K562 (cell line): Measurements from ENCODE around the gene ACTG2. TPM values are rescaled to one million over a fixed set of nuclear protein-coding genes. Genes with fewer than 3 reads are reported as not detected.
A peak's percentile ranks its signal among the peaks of the same experiment; 100 is the strongest.

ENCODE experiments used
- ATAC-seq: fragments of 200-7000 bp; cut with Tn5 transposase; 3 replicates; pipeline ENCODE4 v1.9.1; 2020; ENCODE audit warnings: moderate library complexity
- BruUV-seq: library from RNA; stranded (reverse); fragments of 400-500 nt; replicated peaks from 2 replicates; lab custom pipeline; 2021; lab: Mats Ljungman, UMichigan
- CTCF ChIA-PET: fragments of 300-600 bp; formaldehyde crosslinking; extraction: SDS; loops from one replicate; lab custom pipeline; 2021; ENCODE audit warnings: low intra/inter-chr PET ratio; lab: Yijun Ruan, JAX
- POLR2A ChIA-PET: fragments of 300-600, 350-650 bp; sonication (Branson Sonifier 250); formaldehyde crosslinking; extraction: SDS; loops from one replicate; lab custom pipeline; 2021; ENCODE audit warnings: antibody characterized with exemption, inconsistent platforms; lab: Yijun Ruan, JAX
- DNase-seq, 4 experiments: peaks; one replicate each; pipeline versions ENCODE4 v3.0.0 to v3.0.0-alpha.2; 2011 to 2018; ENCODE audit warnings: low spot score in 3 of 4, mixed read lengths in 3 of 4; ENCODE audit errors: extremely low read depth in 1 of 4
- FAIRE-seq: peaks from 2 replicates; lab custom pipeline; 2011; peaks lifted over from hg19 to GRCh38; lab: Jason Lieb, UNC
- H2AFZ ChIP-seq: 2 replicates; pipeline ENCODE4 v1.6.0; 2011; ENCODE audit warnings: low read depth, low read length, control low read depth, inconsistent platforms
- H3K27ac ChIP-seq: fragments of 200-600 bp; 3 replicates; pipeline ENCODE4 v1.8.0; 2011; ENCODE audit warnings: low read depth, mild to moderate bottlenecking, control low read depth, inconsistent platforms, low read length, moderate library complexity, mixed read lengths; ENCODE audit errors: extremely low read depth
- H3K27me3 ChIP-seq, 2 experiments: fragments of 300-600 bp in 1 of 2; 2 replicates in 1 of 2; 3 replicates in 1 of 2; pipeline versions ENCODE4 v1.6.0 to v1.8.0; 2011; ENCODE audit warnings: inconsistent platforms in 2 of 2, low read length in 2 of 2, mild to moderate bottlenecking in 1 of 2, mixed read lengths in 1 of 2, moderate library complexity in 1 of 2; ENCODE audit not compliant: control insufficient read depth in 2 of 2, insufficient read depth in 2 of 2
- H3K36me3 ChIP-seq: fragments of 300-600 bp; 3 replicates; pipeline ENCODE4 v1.8.0; 2011; ENCODE audit warnings: mild to moderate bottlenecking, low read length, inconsistent platforms; ENCODE audit not compliant: control insufficient read depth, insufficient read depth
- H3K4me1 ChIP-seq, 2 experiments: fragments of 200-600 bp in 1 of 2; replicated peaks in 1 of 2; 2 replicates in 1 of 2; 3 replicates in 1 of 2; pipeline versions ENCODE4 v1.5.1 to v1.8.0; 2011; ENCODE audit warnings: inconsistent platforms in 2 of 2, low read length in 2 of 2, mild to moderate bottlenecking in 1 of 2, mixed read lengths in 1 of 2, moderate library complexity in 1 of 2; ENCODE audit not compliant: control insufficient read depth in 2 of 2, insufficient read depth in 2 of 2
- H3K4me2 ChIP-seq: 2 replicates; pipeline ENCODE4 v1.6.1; 2011; ENCODE audit warnings: low read length, control low read depth, inconsistent platforms, mixed read lengths; ENCODE audit not compliant: insufficient read depth
- H3K4me3 ChIP-seq: fragments of 200-600 bp; sonication (generic), shearing (Covaris generic); 2 replicates; pipeline ENCODE4 v1.5.1; 2016; ENCODE audit warnings: control low read depth, inconsistent platforms
- H3K79me2 ChIP-seq: fragments of 200-600 bp; 3 replicates; pipeline ENCODE4 v1.8.0; 2011; ENCODE audit warnings: low read length, inconsistent platforms; ENCODE audit not compliant: control insufficient read depth, insufficient read depth
- H3K9ac ChIP-seq, 2 experiments: 2 replicates each; pipeline versions ENCODE4 v1.6.0 to v1.6.1; 2011; ENCODE audit warnings: low read depth in 2 of 2, low read length in 2 of 2, control low read depth in 1 of 2, inconsistent platforms in 1 of 2, mild to moderate bottlenecking in 1 of 2, mixed read lengths in 1 of 2; ENCODE audit not compliant: insufficient read depth in 1 of 2
- H3K9me1 ChIP-seq: one replicate; pipeline ENCODE4 v1.6.0; 2011; ENCODE audit warnings: inconsistent platforms, mild to moderate bottlenecking, low read length, moderate library complexity; ENCODE audit not compliant: control insufficient read depth, insufficient read depth
- H3K9me3 ChIP-seq: replicated peaks from 2 replicates; pipeline ENCODE4 v1.5.1; 2011; ENCODE audit warnings: low read depth, low read length, inconsistent platforms; ENCODE audit not compliant: control insufficient read depth, insufficient read depth
- H4K20me1 ChIP-seq: replicated peaks from 2 replicates; pipeline ENCODE4 v1.6.1; 2011; ENCODE audit warnings: low read length, inconsistent platforms, mixed read lengths; ENCODE audit not compliant: control insufficient read depth, insufficient read depth
- CTCF ChIP-seq, 3 experiments: IDR thresholded peaks in 2 of 3; conservative IDR thresholded peaks in 1 of 3; 2 replicates each; pipeline ENCODE4 v1.5.1; 2011 to 2012; ENCODE audit warnings: low read length in 3 of 3, mild to moderate bottlenecking in 3 of 3, control low read depth in 2 of 3, improper control_type of control experiment in 1 of 3, inconsistent platforms in 1 of 3, low read depth in 1 of 3, mixed read lengths in 1 of 3, moderate library complexity in 1 of 3; ENCODE audit not compliant: insufficient read depth in 2 of 3
- SRSF7 ChIP-seq: fragments of 200-400 bp; formaldehyde crosslinking; optimal IDR thresholded peaks from 2 replicates; pipeline ENCODE3; 2017; ENCODE audit warnings: mild to moderate bottlenecking, low read depth, low read length
- TAF1 ChIP-seq: IDR thresholded peaks from 2 replicates; pipeline ENCODE4 v1.6.1; 2011; ENCODE audit warnings: mild to moderate bottlenecking, low read length, moderate library complexity; ENCODE audit not compliant: insufficient read depth, control insufficient read depth, severe bottlenecking; ENCODE audit errors: extremely low read depth
- ZNF384 ChIP-seq: IDR thresholded peaks from 2 replicates; pipeline ENCODE4 v1.6.1; 2012; ENCODE audit warnings: low read depth, low read length, improper control_type of control experiment
- WGBS: fragments of 100-300 bp; shearing (Covaris generic); methylation state at CpG from one replicate; pipeline ENCODE4 v1.1.6; 2016; ENCODE audit warnings: low coverage, mixed read lengths; ENCODE audit not compliant: insufficient coverage; ENCODE audit errors: missing lambda C conversion rate; 5-methylcytosine and 5-hydroxymethylcytosine counted together
- in situ Hi-C: fragments of 300-500 bp; cut with MboI; formaldehyde crosslinking; loops from 4 replicates; pipeline ENCODE4 v1.15.0; 2018; ENCODE audit warnings: inconsistent platforms, mixed read lengths
- intact Hi-C: fragments of 100-400 bp; cut with micrococcal nuclease; formaldehyde crosslinking; loops from 2 replicates; pipeline ENCODE4 v1.14.2; 2022
- polyA plus RNA-seq, 8 experiments: library from polyadenylated mRNA; depleted of rRNA in 4 of 8; stranded (reverse) in 5 of 8; unstranded in 3 of 8; fragments of >200 nt; fragmentation: Nextera tagmentation in 2 of 8; fragmentation: Illumina TruSeq in 1 of 8; extraction: Ambion mirVana in 2 of 8; extraction: Trizol in 1 of 8; gene quantifications; 2 replicates each; pipeline versions ENCODE4 v1.2.1 to v1.2.3, GENCODE V29; 2011 to 2014; ENCODE audit warnings: inconsistent platforms in 1 of 8, missing spikeins in 1 of 8
- total RNA-seq, 7 experiments: library from RNA; depleted of rRNA in 6 of 7; stranded (reverse); fragments of >200 nt in 6 of 7; fragmentation: Illumina TruSeq in 2 of 7; extraction: Trizol in 2 of 7; gene quantifications; 2 replicates each; pipeline versions ENCODE4 v1.2.1 to v1.2.3, GENCODE V29; 2011 to 2021; ENCODE audit warnings: low replicate concordance in 1 of 7
- TF ChIP-seq, protein P1 (sequence below): fragments of 200-600 bp; sonication (generic); IDR thresholded peaks from one replicate; pipeline ENCODE4 v1.6.1; 2012; ENCODE audit warnings: mild to moderate bottlenecking, low read depth, low read length, inconsistent platforms

The ACTG2 gene
- total and polyA plus RNA-seq, 9 of the 15 experiments (the other 6 are each of a cell fraction or from before 2014, with no cell fraction given) = 0.06 to 0.60 TPM; not detected in 7

DNA sequence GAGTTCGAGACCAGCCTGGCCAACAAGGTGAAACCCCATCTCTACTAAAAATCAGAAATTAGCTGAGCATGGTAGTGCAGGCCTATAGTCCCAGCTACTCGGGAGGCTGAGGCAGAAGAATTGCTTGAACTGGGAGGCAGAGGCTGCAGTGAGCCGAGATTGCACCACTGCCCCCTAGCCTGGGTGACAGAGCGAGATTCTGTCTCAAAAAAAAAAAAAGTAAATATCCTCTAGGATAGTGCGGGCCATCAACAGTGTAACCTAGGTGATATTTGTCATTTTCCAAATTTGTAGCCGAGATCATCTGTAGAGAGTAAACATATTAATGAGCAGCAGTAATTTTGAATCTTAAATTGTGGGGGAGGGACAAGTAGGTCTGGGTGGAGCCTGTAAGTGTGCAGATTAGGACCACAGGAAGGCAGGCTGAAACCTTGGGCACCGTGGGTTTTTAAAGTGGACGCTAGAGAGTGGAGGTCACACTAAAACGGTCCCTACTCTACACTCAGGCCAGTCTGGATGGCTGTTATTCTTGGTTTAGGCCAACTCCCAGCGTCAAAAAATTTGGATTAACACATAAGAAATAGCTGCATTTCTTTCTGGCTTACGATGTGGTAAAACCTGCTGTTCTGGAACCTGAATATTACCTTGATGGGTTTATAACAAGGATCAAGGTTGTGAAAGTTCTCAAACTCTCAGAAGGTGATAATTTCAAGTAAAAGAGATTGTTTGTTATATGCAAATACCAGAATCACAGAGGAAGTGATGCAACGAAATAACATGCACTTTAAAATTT, 69.2 kb downstream of the ACTG2 start:
- Histone ChIP-seq H3K9ac (no peak overlapping the region), H2AFZ (no peak overlapping the region), H3K27me3 (no peaks in the 10 kb centered on the region), H3K4me3 (no peak overlapping the region), H4K20me1 (no peaks in the 10 kb centered on the region), H3K4me1 (peaks cover 5 to 13% of the 10 kb centered on the region in 2 experiments; a peak in 3 of 5 replicates), H3K4me2 (no peak overlapping the region), H3K9me1 (no peaks in the 10 kb centered on the region), H3K9me3 (no peaks in the 10 kb centered on the region), H3K36me3 (peaks cover 26% of the 10 kb centered on the region; the same call in 2 of the 3 replicates), H3K79me2 (no peaks in the 10 kb centered on the region), H3K27ac (no peak overlapping the region)
- intact Hi-C loops = no loop called here
- 42% methylated on average over 12 of the region's 12 CpGs for whole genome bisulfite sequencing
- FAIRE-seq = no peak
- CTCF ChIA-PET = no interaction called here
- in situ Hi-C loops = no loop called here
- DNase-seq = no peak
- POLR2A ChIA-PET = no interaction called here
- no TSS peak for BruUV-seq
- peak; percentile 73 for ATAC-seq
- TF ChIP-seq, protein P1, sequence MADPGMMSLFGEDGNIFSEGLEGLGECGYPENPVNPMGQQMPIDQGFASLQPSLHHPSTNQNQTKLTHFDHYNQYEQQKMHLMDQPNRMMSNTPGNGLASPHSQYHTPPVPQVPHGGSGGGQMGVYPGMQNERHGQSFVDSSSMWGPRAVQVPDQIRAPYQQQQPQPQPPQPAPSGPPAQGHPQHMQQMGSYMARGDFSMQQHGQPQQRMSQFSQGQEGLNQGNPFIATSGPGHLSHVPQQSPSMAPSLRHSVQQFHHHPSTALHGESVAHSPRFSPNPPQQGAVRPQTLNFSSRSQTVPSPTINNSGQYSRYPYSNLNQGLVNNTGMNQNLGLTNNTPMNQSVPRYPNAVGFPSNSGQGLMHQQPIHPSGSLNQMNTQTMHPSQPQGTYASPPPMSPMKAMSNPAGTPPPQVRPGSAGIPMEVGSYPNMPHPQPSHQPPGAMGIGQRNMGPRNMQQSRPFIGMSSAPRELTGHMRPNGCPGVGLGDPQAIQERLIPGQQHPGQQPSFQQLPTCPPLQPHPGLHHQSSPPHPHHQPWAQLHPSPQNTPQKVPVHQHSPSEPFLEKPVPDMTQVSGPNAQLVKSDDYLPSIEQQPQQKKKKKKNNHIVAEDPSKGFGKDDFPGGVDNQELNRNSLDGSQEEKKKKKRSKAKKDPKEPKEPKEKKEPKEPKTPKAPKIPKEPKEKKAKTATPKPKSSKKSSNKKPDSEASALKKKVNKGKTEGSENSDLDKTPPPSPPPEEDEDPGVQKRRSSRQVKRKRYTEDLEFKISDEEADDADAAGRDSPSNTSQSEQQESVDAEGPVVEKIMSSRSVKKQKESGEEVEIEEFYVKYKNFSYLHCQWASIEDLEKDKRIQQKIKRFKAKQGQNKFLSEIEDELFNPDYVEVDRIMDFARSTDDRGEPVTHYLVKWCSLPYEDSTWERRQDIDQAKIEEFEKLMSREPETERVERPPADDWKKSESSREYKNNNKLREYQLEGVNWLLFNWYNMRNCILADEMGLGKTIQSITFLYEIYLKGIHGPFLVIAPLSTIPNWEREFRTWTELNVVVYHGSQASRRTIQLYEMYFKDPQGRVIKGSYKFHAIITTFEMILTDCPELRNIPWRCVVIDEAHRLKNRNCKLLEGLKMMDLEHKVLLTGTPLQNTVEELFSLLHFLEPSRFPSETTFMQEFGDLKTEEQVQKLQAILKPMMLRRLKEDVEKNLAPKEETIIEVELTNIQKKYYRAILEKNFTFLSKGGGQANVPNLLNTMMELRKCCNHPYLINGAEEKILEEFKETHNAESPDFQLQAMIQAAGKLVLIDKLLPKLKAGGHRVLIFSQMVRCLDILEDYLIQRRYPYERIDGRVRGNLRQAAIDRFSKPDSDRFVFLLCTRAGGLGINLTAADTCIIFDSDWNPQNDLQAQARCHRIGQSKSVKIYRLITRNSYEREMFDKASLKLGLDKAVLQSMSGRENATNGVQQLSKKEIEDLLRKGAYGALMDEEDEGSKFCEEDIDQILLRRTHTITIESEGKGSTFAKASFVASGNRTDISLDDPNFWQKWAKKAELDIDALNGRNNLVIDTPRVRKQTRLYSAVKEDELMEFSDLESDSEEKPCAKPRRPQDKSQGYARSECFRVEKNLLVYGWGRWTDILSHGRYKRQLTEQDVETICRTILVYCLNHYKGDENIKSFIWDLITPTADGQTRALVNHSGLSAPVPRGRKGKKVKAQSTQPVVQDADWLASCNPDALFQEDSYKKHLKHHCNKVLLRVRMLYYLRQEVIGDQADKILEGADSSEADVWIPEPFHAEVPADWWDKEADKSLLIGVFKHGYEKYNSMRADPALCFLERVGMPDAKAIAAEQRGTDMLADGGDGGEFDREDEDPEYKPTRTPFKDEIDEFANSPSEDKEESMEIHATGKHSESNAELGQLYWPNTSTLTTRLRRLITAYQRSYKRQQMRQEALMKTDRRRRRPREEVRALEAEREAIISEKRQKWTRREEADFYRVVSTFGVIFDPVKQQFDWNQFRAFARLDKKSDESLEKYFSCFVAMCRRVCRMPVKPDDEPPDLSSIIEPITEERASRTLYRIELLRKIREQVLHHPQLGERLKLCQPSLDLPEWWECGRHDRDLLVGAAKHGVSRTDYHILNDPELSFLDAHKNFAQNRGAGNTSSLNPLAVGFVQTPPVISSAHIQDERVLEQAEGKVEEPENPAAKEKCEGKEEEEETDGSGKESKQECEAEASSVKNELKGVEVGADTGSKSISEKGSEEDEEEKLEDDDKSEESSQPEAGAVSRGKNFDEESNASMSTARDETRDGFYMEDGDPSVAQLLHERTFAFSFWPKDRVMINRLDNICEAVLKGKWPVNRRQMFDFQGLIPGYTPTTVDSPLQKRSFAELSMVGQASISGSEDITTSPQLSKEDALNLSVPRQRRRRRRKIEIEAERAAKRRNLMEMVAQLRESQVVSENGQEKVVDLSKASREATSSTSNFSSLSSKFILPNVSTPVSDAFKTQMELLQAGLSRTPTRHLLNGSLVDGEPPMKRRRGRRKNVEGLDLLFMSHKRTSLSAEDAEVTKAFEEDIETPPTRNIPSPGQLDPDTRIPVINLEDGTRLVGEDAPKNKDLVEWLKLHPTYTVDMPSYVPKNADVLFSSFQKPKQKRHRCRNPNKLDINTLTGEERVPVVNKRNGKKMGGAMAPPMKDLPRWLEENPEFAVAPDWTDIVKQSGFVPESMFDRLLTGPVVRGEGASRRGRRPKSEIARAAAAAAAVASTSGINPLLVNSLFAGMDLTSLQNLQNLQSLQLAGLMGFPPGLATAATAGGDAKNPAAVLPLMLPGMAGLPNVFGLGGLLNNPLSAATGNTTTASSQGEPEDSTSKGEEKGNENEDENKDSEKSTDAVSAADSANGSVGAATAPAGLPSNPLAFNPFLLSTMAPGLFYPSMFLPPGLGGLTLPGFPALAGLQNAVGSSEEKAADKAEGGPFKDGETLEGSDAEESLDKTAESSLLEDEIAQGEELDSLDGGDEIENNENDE = no peak
- 0 out of 6 replicates have a peak, but pooled peaks of 1 of the 3 experiments have one; percentile 7 for TF ChIP-seq CTCF (IDR thresholded peaks at IDR 0.05 in 2 of 3, conservative IDR thresholded peaks at IDR 0.05 in 1 of 3; ENCODE audit: insufficient read depth in 2 of 3, low read depth in 1 of 3, low read length in 3 of 3)
- no peak for TF ChIP-seq SRSF7
- peak; percentile 83 for TF ChIP-seq ZNF384
- no peak for TF ChIP-seq TAF1
